Activated CD8-positive, alpha-beta memory T cell treated with anti-CD3 and anti-CD28 coated beads for 4 hours (primary cell): ENCODE data around the gene ZNF791.
"Not testable (repeated sequence)": the region's sequence is repeated elsewhere in the genome, so short reads cannot be mapped to it uniquely, and the experiment has no call there.

ENCODE experiments used
- DNase-seq, 2 donors: peaks; one replicate each; pipeline ENCODE4 v3.0.0-alpha.2; 2020; ENCODE audit warnings: low read depth in 2 of 2

ZNF791 gene

DNA sequence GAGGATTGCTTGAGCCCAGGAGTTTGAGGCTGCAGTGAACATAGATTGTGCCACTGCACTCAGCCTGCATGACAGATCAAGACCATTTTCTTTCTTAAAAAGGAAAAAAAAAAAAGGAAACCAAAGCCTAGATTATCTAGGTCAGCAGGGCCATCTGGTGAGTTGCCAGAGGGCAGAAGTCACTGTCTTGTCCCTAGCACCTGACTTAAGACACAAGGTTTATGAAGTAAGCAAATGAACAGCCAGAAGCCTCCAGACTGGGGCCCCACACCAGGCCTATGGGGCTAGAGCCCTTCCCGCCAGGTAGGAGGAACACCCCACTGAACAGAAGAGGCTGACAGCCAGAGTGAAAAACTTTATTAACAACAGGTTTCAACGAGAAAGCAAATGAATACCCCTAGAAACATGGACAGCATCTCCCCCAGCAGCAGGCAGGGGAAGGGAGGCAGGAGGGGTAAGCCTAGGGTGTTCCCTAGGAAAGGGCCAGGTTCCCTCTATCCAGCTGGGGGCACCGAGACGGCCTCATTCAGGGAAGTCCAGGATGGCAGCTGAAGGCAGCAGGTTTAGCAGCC, 57.1 kb downstream of the ZNF791 start:
- DNase-seq: no peak

DNA sequence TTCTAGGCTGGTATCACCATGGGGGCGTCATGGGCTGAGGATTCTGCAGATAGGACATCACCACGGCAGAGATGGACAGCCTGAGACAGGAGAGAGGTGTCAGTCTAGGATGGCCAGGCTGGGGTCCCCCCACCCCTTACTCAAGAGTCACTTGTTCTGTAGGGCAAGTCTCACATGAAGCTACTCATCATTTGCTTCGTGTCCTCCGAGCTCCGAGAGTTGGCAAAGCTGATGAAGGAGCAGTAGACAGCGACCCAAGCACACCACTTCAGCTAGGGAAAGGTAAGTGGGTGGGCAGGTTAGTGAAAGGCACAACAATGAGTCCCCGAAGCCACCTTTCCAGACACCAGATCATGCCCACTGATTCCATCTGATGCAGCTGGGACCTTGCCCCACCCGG, 57.6 kb downstream of the ZNF791 start:
- DNase-seq: no peak

DNA sequence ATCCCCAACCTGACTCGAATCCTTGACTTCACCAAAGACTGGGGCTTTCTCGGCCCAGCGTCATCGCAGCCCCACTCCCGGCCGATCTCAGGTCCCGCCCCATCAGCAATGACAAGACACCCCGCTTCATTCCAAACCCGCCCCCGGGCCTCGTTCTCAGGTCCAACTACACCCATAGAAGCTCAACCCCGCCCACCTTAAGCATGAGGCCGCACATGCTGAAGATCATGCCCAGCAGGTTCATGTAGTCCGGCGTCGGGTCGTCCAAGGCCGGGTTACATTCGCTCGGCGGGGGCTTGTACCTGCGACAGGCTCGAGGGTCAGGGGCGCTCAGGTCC, 58.2 kb downstream of the ZNF791 start:
- peak; percentile 38 to 53 for DNase-seq

DNA sequence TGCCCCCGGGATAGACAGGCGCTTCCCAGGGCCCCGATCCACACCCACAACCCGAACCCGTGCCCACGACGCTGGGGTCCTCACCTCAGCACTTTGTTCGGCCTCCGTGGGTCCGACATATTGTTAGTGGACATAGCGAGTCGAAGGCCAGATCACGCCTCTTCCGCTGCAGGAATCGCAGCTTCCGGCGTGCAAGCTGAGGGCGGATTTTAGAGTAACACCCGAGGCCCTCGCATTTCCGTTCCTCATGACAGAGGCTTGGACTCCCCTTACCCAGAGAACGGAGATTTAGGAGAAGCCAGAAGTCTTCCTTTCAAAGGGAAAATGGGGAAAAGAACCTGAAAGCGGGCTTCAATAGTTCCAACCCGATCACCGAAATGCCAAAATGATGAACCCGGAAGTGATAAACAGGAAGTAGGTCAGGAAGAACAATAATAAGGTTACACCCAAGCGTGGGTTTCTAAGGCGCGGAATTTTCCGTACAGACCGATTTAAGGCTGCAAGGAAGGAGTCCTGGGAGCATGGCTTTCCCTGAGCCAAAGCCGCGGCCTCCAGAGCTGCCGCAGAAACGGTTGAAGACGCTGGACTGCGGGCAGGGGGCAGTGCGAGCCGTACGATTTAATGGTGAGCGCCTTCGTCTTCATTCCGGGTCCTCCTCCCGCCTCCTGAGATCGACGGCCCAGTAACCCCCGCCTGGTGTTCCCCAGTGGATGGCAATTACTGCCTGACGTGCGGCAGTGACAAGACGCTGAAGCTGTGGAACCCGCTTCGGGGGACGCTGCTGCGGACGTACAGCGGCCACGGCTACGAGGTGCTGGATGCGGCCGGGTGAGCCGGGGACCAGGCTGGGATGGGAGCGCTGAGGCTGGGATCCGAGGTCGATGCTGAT, 58.8 kb downstream of the ZNF791 start:
- peak; percentile 52 to 54 for DNase-seq

DNA sequence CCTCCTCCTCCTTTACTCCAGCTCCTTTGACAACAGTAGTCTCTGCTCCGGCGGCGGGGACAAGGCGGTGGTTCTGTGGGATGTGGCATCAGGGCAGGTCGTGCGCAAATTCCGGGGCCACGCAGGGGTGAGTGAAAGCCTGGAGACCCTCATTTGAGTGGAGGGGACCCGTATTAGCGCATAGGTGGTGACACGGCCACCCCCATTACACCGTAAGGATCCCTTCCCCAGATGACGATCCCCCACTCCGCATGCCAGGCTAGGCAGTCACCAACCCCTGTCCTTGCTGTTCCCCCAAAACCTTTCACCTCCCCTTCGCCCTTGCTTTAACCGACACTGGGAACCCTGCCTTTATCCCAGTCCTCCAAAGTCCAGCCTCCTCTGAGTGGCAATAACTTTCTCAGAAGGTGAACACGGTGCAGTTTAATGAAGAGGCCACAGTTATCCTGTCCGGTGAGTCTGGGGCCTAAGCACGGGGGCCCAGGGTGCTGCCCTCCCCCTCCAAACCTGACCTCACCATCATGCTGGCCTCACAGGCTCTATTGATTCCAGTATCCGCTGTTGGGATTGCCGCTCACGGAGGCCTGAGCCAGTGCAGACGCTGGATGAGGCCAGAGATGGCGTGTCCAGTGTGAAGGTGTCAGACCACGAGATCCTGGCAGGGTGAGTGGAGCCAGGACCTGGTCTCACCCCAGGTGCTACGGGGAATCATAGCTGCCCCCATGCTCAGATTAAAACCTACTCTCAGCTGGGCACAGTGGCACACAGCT, 59.6 kb downstream of the ZNF791 start:
- DNase-seq: no peak

DNA sequence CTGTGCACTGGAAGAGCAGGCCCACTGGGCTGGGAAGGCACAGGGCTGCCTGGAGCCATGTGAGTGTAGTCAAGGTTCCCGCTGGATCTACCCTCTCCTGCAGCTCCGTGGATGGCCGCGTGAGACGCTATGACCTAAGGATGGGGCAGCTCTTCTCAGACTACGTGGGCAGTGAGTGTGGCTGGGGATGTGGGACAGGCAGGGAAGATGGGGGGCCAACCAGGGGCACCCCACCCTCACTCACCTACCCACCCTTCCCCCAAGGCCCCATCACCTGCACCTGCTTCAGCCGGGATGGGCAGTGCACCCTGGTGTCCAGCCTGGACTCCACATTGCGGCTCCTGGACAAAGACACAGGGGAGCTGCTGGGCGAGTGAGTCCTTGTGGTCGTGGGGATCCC, 62.0 kb downstream of the ZNF791 start:
- DNase-seq: no peak

DNA sequence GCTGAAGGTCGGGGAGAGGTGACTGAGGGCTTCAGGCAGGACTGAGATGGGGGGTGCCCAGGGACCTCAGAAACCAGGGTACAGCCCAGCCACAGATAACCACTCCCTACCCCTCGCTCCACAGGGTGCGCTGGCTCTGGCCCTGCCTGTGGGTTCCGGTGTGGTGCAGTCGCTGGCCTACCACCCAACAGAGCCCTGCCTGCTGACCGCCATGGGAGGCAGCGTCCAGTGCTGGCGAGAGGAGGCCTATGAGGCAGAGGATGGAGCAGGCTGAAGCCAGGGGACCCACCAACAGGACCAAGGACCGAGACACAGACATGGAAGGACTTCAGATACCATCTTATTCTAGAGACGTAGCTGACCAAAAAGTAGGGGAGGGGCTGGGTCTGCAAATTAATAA, 64.7 kb downstream of the ZNF791 start:
- no peak for DNase-seq

DNA sequence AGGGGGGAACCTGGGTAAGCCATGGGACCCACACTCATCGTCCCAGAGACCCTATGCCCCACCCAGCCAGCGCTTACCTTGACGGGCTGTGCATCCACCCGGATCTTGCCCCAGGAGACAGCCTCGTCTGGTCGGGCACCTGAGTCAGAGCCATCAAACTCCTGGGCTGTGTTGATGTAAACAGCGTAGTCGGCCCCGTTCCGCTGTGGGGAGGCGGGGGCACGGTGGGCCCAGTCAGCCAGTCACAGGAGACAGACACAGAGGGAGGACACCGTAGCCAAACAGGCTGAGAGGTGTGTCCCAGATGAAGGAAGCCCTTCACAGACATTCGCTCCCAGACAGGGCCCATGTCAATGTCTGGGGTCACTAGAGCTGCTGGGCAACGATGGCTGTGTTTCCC, 65.2 kb downstream of the ZNF791 start:
- DNase-seq: no peak

DNA sequence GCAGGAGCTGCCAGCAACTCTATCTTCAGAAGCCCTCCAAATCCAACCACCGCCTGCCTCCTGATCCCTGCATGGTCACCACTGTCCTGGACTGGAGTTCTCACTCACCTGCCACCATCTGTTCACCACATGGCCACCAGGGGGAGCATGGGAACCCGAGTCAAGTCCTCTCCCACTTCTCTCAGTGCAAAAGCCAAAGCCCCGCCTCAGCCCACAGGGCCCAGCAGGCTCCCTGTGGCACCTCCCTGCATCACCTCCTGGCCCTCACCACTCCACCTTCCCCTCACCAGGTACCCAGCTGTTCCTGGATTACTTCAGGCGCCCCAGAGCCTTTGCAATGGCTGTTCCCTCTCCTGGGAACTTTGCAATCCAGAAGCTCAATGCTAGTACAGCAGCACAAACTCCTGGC, 65.7 kb downstream of the ZNF791 start:
- peak; percentile 70 to 71 for DNase-seq

DNA sequence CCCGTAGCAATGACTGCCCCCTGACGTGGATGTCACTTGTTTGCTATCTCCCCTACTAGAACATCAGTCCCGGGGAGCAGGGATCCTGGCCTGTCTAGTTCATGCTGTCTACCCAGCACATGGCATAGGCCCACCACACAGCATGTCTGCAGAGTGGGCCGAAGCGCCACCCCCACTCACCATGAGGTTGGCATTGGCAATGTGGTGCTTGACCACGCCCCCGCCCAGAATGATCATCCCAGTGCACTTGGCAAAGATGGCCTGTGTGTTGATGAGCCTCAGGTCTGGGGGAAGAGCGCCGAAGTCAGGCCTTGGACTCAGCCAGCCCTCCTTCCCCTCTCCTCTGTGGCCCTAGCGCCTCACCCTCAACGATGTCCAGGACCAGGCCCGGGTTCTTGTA, 66.2 kb downstream of the ZNF791 start:
- DNase-seq: no peak

DNA sequence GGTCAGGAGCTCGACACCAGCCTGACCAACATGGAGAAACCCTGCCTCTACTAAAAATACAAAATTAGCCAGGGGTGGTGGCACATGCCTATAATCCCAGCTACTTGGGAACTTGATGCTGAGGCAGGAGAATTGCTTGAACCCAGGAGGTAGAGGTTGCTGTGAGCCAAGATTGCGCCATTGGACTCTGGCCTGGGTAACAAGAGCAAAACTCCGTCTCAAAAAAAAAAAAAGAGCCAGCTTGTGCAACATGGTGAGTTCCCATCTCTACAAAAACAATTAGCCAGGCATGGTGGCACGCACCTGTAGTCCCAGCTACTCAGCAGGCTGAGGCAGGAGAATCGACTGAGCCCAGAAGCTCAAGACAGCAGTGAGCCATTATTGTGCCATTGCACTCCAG, 67.3 kb downstream of the ZNF791 start:
- DNase-seq: not testable (repeated sequence)

DNA sequence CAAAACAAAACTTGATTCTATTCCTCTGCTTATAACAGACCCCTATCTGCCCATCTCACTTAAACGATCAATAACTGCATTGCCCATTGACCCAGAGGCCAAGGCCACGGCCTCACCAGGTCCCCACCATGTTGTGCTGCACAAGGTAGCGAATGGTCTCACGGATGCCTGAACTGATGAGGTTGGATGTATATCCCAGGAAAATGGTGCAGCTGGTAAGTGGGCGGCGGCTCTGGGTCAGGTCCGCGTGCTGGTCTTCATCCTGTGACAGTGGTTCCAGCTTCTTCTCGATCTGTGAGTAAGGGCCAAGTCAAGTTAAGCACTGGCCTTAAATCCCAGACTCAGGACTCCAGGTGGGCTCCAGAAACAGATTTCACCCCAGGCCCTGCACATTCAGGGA, 69.3 kb downstream of the ZNF791 start:
- no peak for DNase-seq

DNA sequence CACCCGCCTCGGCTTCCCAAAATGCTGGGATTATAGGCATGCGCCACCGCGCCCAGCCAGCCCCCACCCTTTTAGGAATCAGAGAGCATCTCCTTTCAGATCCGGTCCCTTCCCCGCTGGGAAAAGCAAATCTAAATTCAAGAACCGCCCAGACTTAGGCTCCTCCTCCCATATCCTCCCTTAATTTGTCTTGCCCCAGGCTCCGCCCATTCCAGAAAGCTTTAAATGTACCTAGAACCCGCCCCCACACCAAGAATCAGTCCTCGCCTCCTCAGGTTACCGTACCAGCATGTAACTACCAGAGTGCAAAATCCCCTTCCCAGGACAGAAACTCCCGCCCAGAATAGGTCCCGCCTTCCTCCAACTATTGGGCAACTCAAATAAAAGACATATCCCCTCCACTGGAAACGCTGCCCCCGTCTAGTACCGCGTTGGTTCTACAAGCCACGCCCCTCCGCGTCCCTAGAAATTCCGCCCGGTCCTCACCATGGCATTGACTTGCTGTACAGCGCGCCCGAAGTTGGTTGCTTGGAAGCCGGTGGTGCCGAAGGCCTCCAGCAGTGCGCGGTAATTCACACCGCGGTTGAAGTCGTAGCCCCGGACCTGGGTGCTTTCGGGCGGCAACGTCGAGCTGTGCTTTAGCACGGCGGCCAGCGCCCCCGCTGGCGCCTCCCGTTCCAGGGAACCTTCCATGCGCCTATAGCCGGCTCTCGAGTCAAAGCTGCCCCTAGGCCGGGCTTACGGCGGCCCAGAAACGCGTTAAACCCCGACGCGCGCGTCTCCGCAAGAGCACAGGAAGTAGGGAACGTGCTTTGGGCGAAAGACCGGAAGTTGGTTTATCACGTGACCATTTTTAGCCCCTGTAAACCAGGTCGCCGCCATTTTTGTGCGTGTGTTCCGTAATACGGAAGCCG, 70.6 kb downstream of the ZNF791 start, which contains the start of gene DHPS:
Gene DHPS, minus strand, starts transcription at position 807 of the 914 bp plus-strand sequence. Its CDS starts 114 bp downstream, at position 693.
- peak; percentile 79 to 86 for DNase-seq
